OCI-M1 (cell line): ENCODE data around the gene FLNC.

Experiments
- DNase-seq: peaks from one replicate; lab custom pipeline; 2025; lab: John Stamatoyannopoulos, UW

The FLNC gene

DNA sequence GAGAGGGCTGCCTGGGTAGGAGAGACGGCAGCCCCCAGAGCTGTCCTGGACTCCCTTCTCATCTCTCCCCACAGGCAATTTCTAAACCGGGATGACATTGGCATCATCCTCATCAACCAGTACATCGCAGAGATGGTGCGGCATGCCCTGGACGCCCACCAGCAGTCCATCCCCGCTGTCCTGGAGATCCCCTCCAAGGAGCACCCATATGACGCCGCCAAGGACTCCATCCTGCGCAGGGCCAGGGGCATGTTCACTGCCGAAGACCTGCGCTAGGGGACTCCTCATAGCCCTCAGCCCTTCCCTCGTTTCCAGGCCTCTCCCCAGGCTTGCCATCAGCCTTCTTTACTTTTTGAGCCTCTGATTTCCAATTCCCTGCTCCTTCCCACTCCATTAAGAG is 35.1 kb downstream of the FLNC start:
- no peak for DNase-seq

DNA sequence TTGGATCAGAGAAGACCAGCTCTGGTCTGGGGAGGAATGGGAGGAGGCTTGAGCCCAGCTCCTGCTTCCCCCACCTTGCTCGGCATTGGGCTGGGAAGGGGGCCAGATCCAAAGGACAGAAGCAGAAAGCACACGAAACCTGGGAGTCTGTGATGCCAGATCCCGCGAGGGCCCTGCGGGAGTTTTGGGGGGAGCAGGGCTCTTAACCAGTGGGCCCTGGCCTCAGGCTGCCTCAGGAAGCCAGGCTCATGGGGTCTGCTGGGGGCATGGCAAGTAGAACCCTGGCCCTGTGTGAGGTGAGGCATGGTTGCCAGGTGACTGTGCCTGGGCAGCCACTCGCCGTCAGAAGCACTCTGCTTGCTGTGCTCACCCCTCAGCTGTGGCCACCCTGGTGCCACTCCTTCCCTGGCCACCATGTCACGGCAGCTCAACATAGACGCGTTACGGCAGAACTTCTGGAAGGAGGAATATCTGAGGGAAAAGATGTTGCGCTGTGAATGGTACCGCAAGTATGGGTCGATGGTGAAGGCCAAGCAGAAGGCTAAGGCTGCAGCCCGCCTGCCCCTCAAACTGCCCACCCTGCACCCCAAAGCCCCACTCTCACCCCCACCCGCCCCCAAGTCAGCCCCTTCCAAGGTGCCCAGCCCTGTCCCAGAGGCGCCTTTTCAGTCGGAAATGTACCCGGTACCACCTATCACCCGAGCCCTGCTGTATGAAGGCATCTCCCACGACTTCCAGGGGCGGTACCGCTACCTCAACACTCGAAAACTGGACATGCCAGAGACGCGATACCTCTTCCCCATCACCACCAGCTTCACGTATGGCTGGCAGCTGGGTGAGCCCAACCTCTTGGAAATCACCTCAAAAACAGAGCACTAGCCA is 36.0 kb downstream of the FLNC start:
- DNase-seq = no peak

GRCh38 chr7:128867241-128867640 is 37.0 kb downstream of the FLNC start:
- no peak for DNase-seq

GRCh38 chr7:128867842-128868623 is 37.8 kb downstream of the FLNC start:
- no peak for DNase-seq

DNA sequence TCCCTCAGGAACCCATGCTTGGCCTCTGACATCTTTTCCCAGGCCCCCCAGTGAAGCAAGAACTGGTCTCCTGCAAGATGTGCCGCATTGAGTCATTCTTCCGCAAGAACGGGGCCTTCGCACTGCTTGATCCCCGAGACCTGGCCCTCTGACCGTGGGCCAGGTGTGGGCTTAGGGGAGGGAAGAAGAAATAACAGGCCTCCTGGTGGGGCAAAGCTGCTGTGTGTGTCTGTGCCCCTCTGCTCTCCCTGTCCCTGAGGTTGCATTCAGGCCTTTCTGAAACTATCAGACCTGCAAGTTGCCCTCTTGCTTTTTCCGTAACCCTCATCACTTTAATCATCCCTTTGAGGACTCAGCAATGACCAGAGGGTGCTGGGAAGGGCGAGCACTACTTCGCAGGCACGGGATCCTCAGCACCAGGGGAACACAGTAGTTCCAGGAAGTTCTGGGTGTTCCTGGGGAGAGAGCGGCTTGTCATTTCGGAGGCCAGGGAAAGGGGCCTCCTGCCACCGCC is 38.5 kb downstream of the FLNC start:
- DNase-seq = no peak

DNA sequence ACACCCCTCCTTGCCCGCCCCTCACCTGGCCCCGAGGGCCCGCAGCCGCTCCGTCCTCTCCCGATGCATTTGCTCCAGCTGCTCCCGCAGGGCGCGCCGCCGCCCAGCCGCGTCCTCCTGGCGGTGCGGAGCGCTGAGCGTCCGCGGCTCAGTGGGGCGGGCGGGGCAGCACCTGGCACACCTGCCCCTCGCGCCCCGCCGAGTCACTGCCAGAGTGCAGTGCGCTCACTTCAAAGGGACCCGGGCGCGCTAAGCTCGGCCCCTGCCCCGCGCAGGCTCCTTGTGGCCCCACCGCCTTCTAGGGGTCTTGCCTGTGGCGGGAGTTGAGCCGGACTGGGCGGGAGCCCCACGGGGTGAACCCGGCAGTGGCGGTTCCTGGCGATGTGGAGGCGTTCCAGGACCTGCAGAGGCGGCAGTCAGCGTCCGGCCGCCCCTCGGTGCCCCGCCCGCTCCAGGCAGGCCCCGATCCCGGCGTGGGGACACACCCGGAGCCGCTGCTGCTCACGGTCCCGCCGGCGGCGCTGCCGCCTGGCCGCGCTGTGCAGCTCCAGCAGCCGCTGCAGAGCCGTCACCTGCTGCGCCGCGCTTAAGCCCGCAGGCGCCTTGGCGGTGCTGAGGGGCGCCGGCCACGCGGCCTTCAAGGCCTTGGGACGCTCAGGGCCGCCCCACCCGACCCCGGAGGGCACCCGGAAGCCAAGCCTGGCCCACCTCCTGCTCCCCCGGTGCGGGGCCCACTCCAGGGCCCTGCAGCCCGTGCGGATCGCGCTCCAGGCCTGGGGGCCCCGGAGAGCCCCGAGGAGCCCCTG is 39.1 kb downstream of the FLNC start:
- DNase-seq = no peak

- no peak for DNase-seq
Measured at GRCh38 chr7:128869944-128870285, 39.7 kb downstream of the FLNC start.

DNA sequence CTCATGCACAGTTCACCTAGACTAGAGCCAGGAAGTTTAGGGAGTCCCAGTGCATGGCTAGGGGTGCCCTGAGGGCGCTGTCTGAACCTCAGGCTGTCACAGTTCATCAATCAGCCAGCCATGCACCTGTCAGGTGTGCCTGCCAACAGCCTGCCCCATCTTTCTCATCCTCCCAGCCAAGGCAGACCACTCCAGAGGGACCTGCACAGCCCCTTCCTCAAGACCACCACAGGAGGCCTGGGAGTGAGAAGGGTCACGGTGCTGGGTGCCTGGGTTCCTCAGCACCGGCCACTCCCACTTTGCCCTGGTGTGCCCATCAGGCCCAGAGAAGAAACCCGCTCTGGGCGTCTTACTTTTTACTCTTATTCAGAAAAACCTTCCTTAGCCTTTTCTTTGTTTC is 40.8 kb downstream of the FLNC start:
- no peak for DNase-seq

- DNase-seq = no peak
Measured at GRCh38 chr7:128872394-128872824, 42.2 kb downstream of the FLNC start.

GRCh38 chr7:128873234-128873633 is 43.0 kb downstream of the FLNC start:
- no peak for DNase-seq

- no peak for DNase-seq
Measured at GRCh38 chr7:128874140-128875031, 44.2 kb downstream of the FLNC start.

- DNase-seq = no peak
Measured at GRCh38 chr7:128875523-128875948, 45.3 kb downstream of the FLNC start.

GRCh38 chr7:128876127-128876526 is 45.9 kb downstream of the FLNC start:
- DNase-seq = no peak

- DNase-seq = no peak
Measured at GRCh38 chr7:128876586-128876977, 46.4 kb downstream of the FLNC start.

- no peak for DNase-seq
Measured at GRCh38 chr7:128876978-128877755, 47.0 kb downstream of the FLNC start.

DNA sequence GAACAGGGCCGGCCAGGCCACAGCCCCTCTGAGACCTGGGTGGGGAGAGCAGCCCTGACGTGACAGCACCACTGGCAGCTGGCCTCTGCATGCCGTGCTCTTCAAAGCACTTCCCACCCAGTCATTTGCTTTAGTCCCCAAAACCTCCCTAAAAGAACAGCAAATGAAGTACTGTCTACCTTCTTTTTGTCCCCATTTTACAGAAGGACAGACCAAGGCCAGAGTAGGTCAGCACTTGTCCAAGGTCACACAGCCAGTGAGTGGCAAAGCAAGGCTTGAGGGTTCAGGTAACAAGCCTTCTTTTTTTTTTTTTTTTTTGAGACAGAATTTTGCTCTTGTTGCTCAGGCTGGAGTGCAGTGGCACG is 47.5 kb downstream of the FLNC start:
- no peak for DNase-seq

- no peak for DNase-seq
Measured at GRCh38 chr7:128878226-128879105, 48.3 kb downstream of the FLNC start.

- no peak for DNase-seq
Measured at GRCh38 chr7:128879461-128879938, 49.3 kb downstream of the FLNC start.
